ENCODE measurements around the gene NRXN2. TPM values are rescaled to one million over a fixed set of nuclear protein-coding genes. Genes with fewer than 3 reads are reported as not detected.

NRXN2 gene
- total and polyA plus RNA-seq, 11 donors, result 0.42 to 5.5 (median 0.92) TPM; not detected in 1

- peaks cover 0 to 48% (median 3%) of the 10 kb centered on the region in 12 donors for H3K4me1 ChIP-seq
- no peaks in the 10 kb centered on the region for H3K9me3 ChIP-seq
- intact Hi-C loops (cut with DNase I), result loop anchor here in 3 of 10 donors (5.0 to 10.0 kb wide), 2 partner anchors 216 to 303 kb away; partner anchors contain the start of gene RPS6KA4 (in 1 of the 3)
- ATAC-seq (no peak), DNase-seq (no peak)
- no peak overlapping the region for H3K27ac ChIP-seq
- no peak for TF ChIP-seq POLR2A (IDR thresholded peaks at IDR 0.05)
- H3K36me3 ChIP-seq, result no peaks in the 10 kb centered on the region
- peaks cover 0 to 5% (median 0%) of the 10 kb centered on the region in 9 donors for H3K27me3 ChIP-seq
- 83 to 96% (median 96%) methylated on average over 2 of the region's 2 CpGs; no CpG with 5 or more reads in 1 of the 4 donors for WGBS, 4 donors
- no peak overlapping the region for H3K4me3 ChIP-seq
Observed at GRCh38 chr11:64658265-64658664, 64.7 kb downstream of the NRXN2 start.

DNA sequence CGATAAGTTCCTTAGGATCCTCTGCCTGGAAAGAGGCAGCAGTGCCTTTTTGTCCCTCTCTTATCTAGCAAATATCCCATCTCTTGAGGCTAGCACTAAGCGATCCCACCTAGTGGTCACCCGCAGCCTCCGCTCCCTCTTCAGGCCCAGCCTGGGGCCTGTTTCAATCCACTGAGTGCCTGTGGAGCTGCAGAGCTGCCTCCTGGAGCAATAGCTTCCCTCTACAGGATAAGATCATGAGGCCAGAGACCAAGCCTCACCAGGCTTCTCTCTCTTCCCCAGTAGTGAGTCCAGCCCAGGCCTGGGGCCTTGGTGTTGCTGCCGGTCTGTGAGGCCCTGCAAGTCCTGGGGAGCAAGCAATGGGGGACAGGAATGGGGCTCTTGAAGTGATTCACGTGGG is 66.1 kb downstream of the NRXN2 start:
- no peak for DNase-seq

DNA sequence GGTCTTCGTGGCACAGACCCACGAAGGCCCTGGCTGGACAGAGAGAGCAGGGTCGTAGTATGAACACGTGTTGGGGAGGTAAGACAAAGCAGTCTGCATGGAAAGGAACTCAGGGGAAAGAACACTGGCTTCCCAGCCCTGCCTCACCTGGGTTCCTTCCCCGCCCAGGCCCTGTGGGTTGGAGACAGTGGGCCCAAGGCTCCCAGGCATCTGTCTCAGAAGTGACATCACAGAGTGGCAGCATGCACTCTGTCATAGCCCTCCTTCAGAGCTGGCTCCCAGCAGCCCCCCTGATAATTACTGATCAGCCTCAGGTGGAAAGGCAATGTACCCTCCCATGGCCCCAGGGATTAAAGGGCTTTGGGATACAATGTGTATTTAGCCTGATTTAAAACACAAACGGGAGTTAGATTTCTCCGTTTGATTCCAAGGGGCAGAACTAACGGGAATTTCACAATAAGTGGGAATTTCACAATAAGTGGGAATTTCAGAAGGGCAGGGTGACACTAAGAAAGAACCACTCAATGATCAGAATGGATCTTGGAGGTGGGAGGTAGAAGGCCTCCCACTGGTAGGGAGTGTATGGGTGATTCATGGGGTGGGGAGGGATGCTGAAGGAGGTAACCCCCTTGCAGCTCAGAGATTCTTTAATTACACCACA is 66.9 kb downstream of the NRXN2 start:
- Histone ChIP-seq H3K9me3 (no peaks in the 10 kb centered on the region), H3K36me3 (no peaks in the 10 kb centered on the region), H3K4me1 (peaks cover 0 to 50% (median 2%) of the 10 kb centered on the region in 12 donors), H3K27ac (peak overlapping the region in 2 of 12 donors; percentile 3 to 86), H3K4me3 (no peak overlapping the region), H3K27me3 (peaks cover 0 to 5% (median 0%) of the 10 kb centered on the region in 9 donors)
- TF ChIP-seq POLR2A (IDR thresholded peaks at IDR 0.05) (no peak), CTCF (IDR thresholded peaks at IDR 0.05) (no peak)
- 74 to 87% (median 79%) methylated on average over 8 of the region's 8 CpGs for WGBS, 4 donors
- DNase-seq (no peak), ATAC-seq (no peak)
- intact Hi-C loops (cut with DNase I), result loop anchor here in 3 of 10 donors (5.0 to 10.0 kb wide), 2 partner anchors 214 to 301 kb away; partner anchors contain the start of gene RPS6KA4 (in 1 of the 3)

More for the DNA sequence above, 66.1 kb downstream of the NRXN2 start:
- 88 to 93% (median 92%) methylated on average over 6 of the region's 6 CpGs for WGBS, 4 donors
- Histone ChIP-seq H3K4me3 (no peak overlapping the region), H3K36me3 (no peaks in the 10 kb centered on the region), H3K4me1 (peaks cover 0 to 52% (median 4%) of the 10 kb centered on the region in 12 donors), H3K9me3 (no peaks in the 10 kb centered on the region), H3K27ac (no peak overlapping the region), H3K27me3 (peaks cover 0 to 5% (median 0%) of the 10 kb centered on the region in 9 donors)
- no peak for ATAC-seq
- intact Hi-C loops (cut with DNase I), result loop anchor here in 3 of 10 donors (5.0 to 10.0 kb wide), 2 partner anchors 215 to 302 kb away; partner anchors contain the start of gene RPS6KA4 (in 1 of the 3)
- TF ChIP-seq POLR2A (IDR thresholded peaks at IDR 0.05), result no peak
- TF ChIP-seq CTCF (IDR thresholded peaks at IDR 0.05), result no peak

GRCh38 chr11:64654958-64655541 is 67.9 kb downstream of the NRXN2 start:
- peak in 3 of 4 donors; percentile 33 to 65 (median 59) for ATAC-seq
- Histone ChIP-seq H3K9me3 (no peaks in the 10 kb centered on the region), H3K4me1 (peaks cover 0 to 41% (median 0%) of the 10 kb centered on the region in 12 donors), H3K27ac (peak overlapping the region in 1 of 12 donors; percentile 86), H3K36me3 (no peaks in the 10 kb centered on the region), H3K27me3 (peaks cover 0 to 5% (median 0%) of the 10 kb centered on the region in 9 donors), H3K4me3 (no peak overlapping the region)
- WGBS, 4 donors, result 77 to 79% (median 78%) methylated on average over 12 to 13 of the region's 13 CpGs
- TF ChIP-seq CTCF (IDR thresholded peaks at IDR 0.05) (no peak), POLR2A (IDR thresholded peaks at IDR 0.05) (no peak)
- intact Hi-C loops (cut with DNase I), result loop anchor here in 8 of 10 donors (5.0 to 10.0 kb wide), 5 partner anchors 163 to 300 kb away; partner anchors contain the start of gene RPS6KA4 (in 1 of the 8)
- no peak for DNase-seq

Data from heart left ventricle (tissue), 16 donors.